H9 (cell line): ENCODE measurements around the gene SWAP70. TPM values are rescaled to one million over a fixed set of nuclear protein-coding genes. Genes with fewer than 3 reads are reported as not detected.

ENCODE experiments used
- DNase-seq: peaks from one replicate; pipeline ENCODE4 v3.0.0-alpha.2; 2017
- H2AFZ ChIP-seq: one replicate; pipeline ENCODE4 v1.6.1; 2013; ENCODE audit warnings: mild to moderate bottlenecking, low read length, control low read depth, moderate library complexity
- H2AK5ac ChIP-seq: 2 replicates; pipeline ENCODE4 v1.6.1; 2013; ENCODE audit warnings: low read length, control low read depth, mixed read lengths; ENCODE audit not compliant: insufficient read length
- H2BK120ac ChIP-seq: one replicate; pipeline ENCODE4 v1.6.1; 2013; ENCODE audit warnings: low read depth, mild to moderate bottlenecking, low read length, control low read depth, inconsistent platforms; ENCODE audit not compliant: poor library complexity, severe bottlenecking
- H2BK12ac ChIP-seq: 2 replicates; pipeline ENCODE4 v1.6.1; 2013; ENCODE audit warnings: low read length, control low read depth, mixed read lengths, low read depth; ENCODE audit not compliant: insufficient read length
- H2BK15ac ChIP-seq: 2 replicates; pipeline ENCODE4 v1.6.1; 2013; ENCODE audit warnings: low read depth, low read length, control low read depth
- H2BK20ac ChIP-seq: one replicate; pipeline ENCODE4 v1.6.1; 2013; ENCODE audit warnings: low read depth, mild to moderate bottlenecking, low read length, control low read depth, inconsistent platforms; ENCODE audit not compliant: poor library complexity, severe bottlenecking
- H2BK5ac ChIP-seq: 2 replicates; pipeline ENCODE4 v1.6.1; 2013; ENCODE audit warnings: low read length, control low read depth, mixed read lengths; ENCODE audit not compliant: insufficient read length
- H3K14ac ChIP-seq: 2 replicates; pipeline ENCODE4 v1.6.1; 2013; ENCODE audit warnings: low read length, control low read depth; ENCODE audit not compliant: insufficient read depth
- H3K18ac ChIP-seq: 2 replicates; pipeline ENCODE4 v1.6.1; 2013; ENCODE audit warnings: low read depth, mild to moderate bottlenecking, mixed read lengths, low read length, control low read depth; ENCODE audit not compliant: insufficient read length
- H3K23ac ChIP-seq: 2 replicates; pipeline ENCODE4 v1.6.1; 2013; ENCODE audit warnings: low read length, control low read depth, mixed read lengths, low read depth; ENCODE audit not compliant: insufficient read length
- H3K23me2 ChIP-seq: 2 replicates; pipeline ENCODE4 v1.6.1; 2013; ENCODE audit warnings: low read depth, mild to moderate bottlenecking, mixed read lengths, low read length, control low read depth; ENCODE audit not compliant: insufficient read length, poor library complexity, severe bottlenecking
- H3K27ac ChIP-seq: 2 replicates; pipeline ENCODE4 v1.5.1; 2013; ENCODE audit warnings: low read length, control low read depth, mixed read lengths, low read depth; ENCODE audit not compliant: insufficient read length
- H3K27me3 ChIP-seq: 2 replicates; pipeline ENCODE4 v1.6.1; 2013; ENCODE audit warnings: low read length, control low read depth, inconsistent platforms; ENCODE audit not compliant: insufficient read depth
- H3K4ac ChIP-seq: 2 replicates; pipeline ENCODE4 v1.6.1; 2013; ENCODE audit warnings: low read depth, mild to moderate bottlenecking, control low read depth, inconsistent platforms, low read length, moderate library complexity
- H3K4me1 ChIP-seq: 2 replicates; pipeline ENCODE4 v1.6.1; 2013; ENCODE audit warnings: low read length, control low read depth, inconsistent platforms; ENCODE audit not compliant: insufficient read depth
- H3K4me2 ChIP-seq: 2 replicates; pipeline ENCODE4 v1.6.1; 2013; ENCODE audit warnings: low read length, control low read depth, mixed read lengths; ENCODE audit not compliant: insufficient read length, insufficient read depth
- H3K56ac ChIP-seq: 2 replicates; pipeline ENCODE4 v1.6.1; 2013; ENCODE audit warnings: low read depth, mild to moderate bottlenecking, mixed read lengths, low read length, control low read depth; ENCODE audit not compliant: insufficient read length
- H3K79me1 ChIP-seq: 2 replicates; pipeline ENCODE4 v1.6.1; 2013; ENCODE audit warnings: low read depth, mild to moderate bottlenecking, moderate library complexity, low read length, control low read depth, inconsistent platforms; ENCODE audit not compliant: insufficient read depth, poor library complexity, severe bottlenecking
- H3K79me2 ChIP-seq: 2 replicates; pipeline ENCODE4 v1.6.1; 2013; ENCODE audit warnings: low read length, control low read depth, inconsistent platforms; ENCODE audit not compliant: insufficient read depth
- H3K9ac ChIP-seq: 2 replicates; pipeline ENCODE4 v1.6.1; 2013; ENCODE audit warnings: low read length, control low read depth, mixed read lengths; ENCODE audit not compliant: insufficient read length; ENCODE audit errors: extremely low read depth
- H3K9me3 ChIP-seq: one replicate; pipeline ENCODE4 v1.6.1; 2013; ENCODE audit warnings: low read depth, low read length, inconsistent platforms; ENCODE audit not compliant: control insufficient read depth
- H3T11ph ChIP-seq: one replicate; pipeline ENCODE4 v1.6.1; 2013; ENCODE audit warnings: mild to moderate bottlenecking, low read length, control low read depth, inconsistent platforms
- H4K20me1 ChIP-seq: one replicate; pipeline ENCODE4 v1.6.1; 2013; ENCODE audit not compliant: control insufficient read depth, insufficient read length, insufficient read depth
- H4K5ac ChIP-seq: 2 replicates; pipeline ENCODE4 v1.6.1; 2013; ENCODE audit warnings: low read depth, mild to moderate bottlenecking, mixed read lengths, low read length, control low read depth; ENCODE audit not compliant: insufficient read length
- H4K8ac ChIP-seq: replicated peaks from 2 replicates; pipeline ENCODE4 v1.6.1; 2013; ENCODE audit warnings: low read length, control low read depth, mixed read lengths, low read depth; ENCODE audit not compliant: insufficient read length
- H4K91ac ChIP-seq: 2 replicates; pipeline ENCODE4 v1.6.1; 2013; ENCODE audit warnings: low read depth, mild to moderate bottlenecking, moderate library complexity, mixed read lengths, low read length, control low read depth; ENCODE audit not compliant: insufficient read length
- H3K27ac Mint-ChIP-seq, 3 experiments: 2 replicates in 2 of 3; 3 replicates in 1 of 3; pipeline ENCODE4 v1.8.0; 2020 to 2021; ENCODE audit warnings: mixed read lengths in 3 of 3, mild to moderate bottlenecking in 1 of 3, moderate library complexity in 1 of 3
- H3K27me3 Mint-ChIP-seq: 2 replicates; pipeline ENCODE4 v1.8.0; 2021; ENCODE audit warnings: low read depth, mild to moderate bottlenecking, moderate library complexity, mixed read lengths
- H3K36me3 Mint-ChIP-seq, 3 experiments: 2 replicates in 2 of 3; 3 replicates in 1 of 3; pipeline ENCODE4 v1.8.0; 2020 to 2021; ENCODE audit warnings: low read depth in 3 of 3, mixed read lengths in 3 of 3; ENCODE audit not compliant: insufficient read depth in 1 of 3
- H3K4me1 Mint-ChIP-seq, 2 experiments: 2 replicates each; pipeline ENCODE4 v1.8.0; 2020; ENCODE audit warnings: mixed read lengths in 2 of 2
- H3K4me3 Mint-ChIP-seq, 2 experiments: 2 replicates in 1 of 2; 3 replicates in 1 of 2; pipeline ENCODE4 v1.8.0; 2020 to 2021; ENCODE audit warnings: mild to moderate bottlenecking in 2 of 2, mixed read lengths in 2 of 2, moderate library complexity in 1 of 2
- H3K9me3 Mint-ChIP-seq, 2 experiments: 2 replicates in 1 of 2; 3 replicates in 1 of 2; pipeline ENCODE4 v1.8.0; 2020; ENCODE audit warnings: mild to moderate bottlenecking in 2 of 2, mixed read lengths in 2 of 2, moderate library complexity in 1 of 2
- WGBS: extraction: QIAGEN DNeasy Blood & Tissue Kit; methylation state at CpG from one replicate; pipeline ENCODE4 v1.1.7; 2013; ENCODE audit warnings: missing lambda C conversion rate, low lambda C conversion rate, mixed read lengths; ENCODE audit not compliant: insufficient read length; ENCODE audit errors: extremely low coverage; 5-methylcytosine and 5-hydroxymethylcytosine counted together
- total RNA-seq: library from RNA; stranded (reverse); gene quantifications from 2 replicates; pipeline ENCODE4 v1.2.1, GENCODE V29; 2021
- TF ChIP-seq, protein P1 (sequence below): fragments of 200-600 bp; sonication (generic); conservative IDR thresholded peaks from 3 replicates; pipeline ENCODE4 v1.8.0; 2021; ENCODE audit warnings: antibody characterized with exemption, mild to moderate bottlenecking

Gene SWAP70
- total RNA-seq, 1 experiment from 2014 or later, result 34.4 TPM

DNA sequence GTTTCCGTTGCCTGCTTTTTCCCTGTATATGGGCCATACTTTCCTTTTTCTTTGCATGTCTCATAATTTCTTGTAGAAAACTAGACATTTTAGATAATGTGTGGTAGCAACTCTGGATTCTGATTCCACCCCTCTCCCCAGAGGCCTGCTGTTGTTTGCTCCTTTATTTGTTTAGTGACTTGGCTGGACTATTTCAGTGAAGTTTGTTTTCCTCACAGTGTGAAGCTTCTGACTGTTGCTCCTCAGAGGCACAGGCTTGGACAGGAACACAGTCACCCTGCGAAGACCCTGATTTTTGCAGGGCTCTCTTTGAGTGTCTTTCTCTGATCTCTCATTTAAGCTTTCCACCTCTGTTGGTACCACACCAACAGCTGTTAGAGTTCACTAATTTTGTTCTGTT, 72.5 kb downstream of the SWAP70 start:
- H3K27ac ChIP-seq, result no peak overlapping the region
- TF ChIP-seq, protein P1, sequence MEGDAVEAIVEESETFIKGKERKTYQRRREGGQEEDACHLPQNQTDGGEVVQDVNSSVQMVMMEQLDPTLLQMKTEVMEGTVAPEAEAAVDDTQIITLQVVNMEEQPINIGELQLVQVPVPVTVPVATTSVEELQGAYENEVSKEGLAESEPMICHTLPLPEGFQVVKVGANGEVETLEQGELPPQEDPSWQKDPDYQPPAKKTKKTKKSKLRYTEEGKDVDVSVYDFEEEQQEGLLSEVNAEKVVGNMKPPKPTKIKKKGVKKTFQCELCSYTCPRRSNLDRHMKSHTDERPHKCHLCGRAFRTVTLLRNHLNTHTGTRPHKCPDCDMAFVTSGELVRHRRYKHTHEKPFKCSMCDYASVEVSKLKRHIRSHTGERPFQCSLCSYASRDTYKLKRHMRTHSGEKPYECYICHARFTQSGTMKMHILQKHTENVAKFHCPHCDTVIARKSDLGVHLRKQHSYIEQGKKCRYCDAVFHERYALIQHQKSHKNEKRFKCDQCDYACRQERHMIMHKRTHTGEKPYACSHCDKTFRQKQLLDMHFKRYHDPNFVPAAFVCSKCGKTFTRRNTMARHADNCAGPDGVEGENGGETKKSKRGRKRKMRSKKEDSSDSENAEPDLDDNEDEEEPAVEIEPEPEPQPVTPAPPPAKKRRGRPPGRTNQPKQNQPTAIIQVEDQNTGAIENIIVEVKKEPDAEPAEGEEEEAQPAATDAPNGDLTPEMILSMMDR, result no peak
- no peak overlapping the region for H4K8ac ChIP-seq
- Mint-ChIP-seq H3K36me3 (peaks cover 41 to 73% (median 63%) of the 10 kb centered on the region in 3 experiments), H3K27ac (peak overlapping the region in 1 of 3 experiments; percentile 36; a peak in 2 of 7 replicates), H3K4me1 (peaks cover 3 to 7% of the 10 kb centered on the region in 2 experiments; a peak in 2 of 4 replicates), H3K27me3 (no peaks in the 10 kb centered on the region), H3K4me3 (no peak overlapping the region), H3K9me3 (peaks cover 0 to under 1% of the 10 kb centered on the region in 2 experiments; a peak in 1 of 5 replicates)
- DNase-seq, result no peak
- H4K20me1 ChIP-seq, result no peaks in the 10 kb centered on the region
- no peak overlapping the region for H2AK5ac ChIP-seq
- no peaks in the 10 kb centered on the region for H3K23me2 ChIP-seq
- no peak overlapping the region for H2AFZ ChIP-seq
- H3K9me3 ChIP-seq, result no peaks in the 10 kb centered on the region
- H3K27me3 ChIP-seq, result no peaks in the 10 kb centered on the region
- no peak overlapping the region for H2BK12ac ChIP-seq
- no peaks in the 10 kb centered on the region for H3K79me1 ChIP-seq
- no peak overlapping the region for H3K4me2 ChIP-seq
- H3K23ac ChIP-seq, result no peak overlapping the region
- no peak overlapping the region for H3T11ph ChIP-seq
- no peak overlapping the region for H2BK15ac ChIP-seq
- H3K14ac ChIP-seq, result no peak overlapping the region
- no peak overlapping the region for H2BK120ac ChIP-seq
- no peak overlapping the region for H2BK20ac ChIP-seq
- no peak overlapping the region for H3K56ac ChIP-seq
- no peaks in the 10 kb centered on the region for H3K79me2 ChIP-seq
- no peak overlapping the region for H3K9ac ChIP-seq
- no peak overlapping the region for H4K5ac ChIP-seq
- no peak overlapping the region for H3K18ac ChIP-seq
- no peaks in the 10 kb centered on the region for H3K4me1 ChIP-seq
- no peak overlapping the region for H2BK5ac ChIP-seq
- no CpG with 5 or more reads among the region's 2 CpGs for WGBS
- no peak overlapping the region for H4K91ac ChIP-seq
- H3K4ac ChIP-seq, result no peak overlapping the region
